Embryonic facial prominence (tissue), 1 donor: ENCODE measurements around the gene INPP4B.

ENCODE experiments used
- DNase-seq: peaks from one replicate; pipeline ENCODE4 v3.0.0-alpha.2; 2016; ENCODE audit errors: extremely low spot score

Gene INPP4B

GRCh38 chr4:142728233-142728632 lies 117.9 kb downstream of the INPP4B start:
- no peak for DNase-seq

DNA sequence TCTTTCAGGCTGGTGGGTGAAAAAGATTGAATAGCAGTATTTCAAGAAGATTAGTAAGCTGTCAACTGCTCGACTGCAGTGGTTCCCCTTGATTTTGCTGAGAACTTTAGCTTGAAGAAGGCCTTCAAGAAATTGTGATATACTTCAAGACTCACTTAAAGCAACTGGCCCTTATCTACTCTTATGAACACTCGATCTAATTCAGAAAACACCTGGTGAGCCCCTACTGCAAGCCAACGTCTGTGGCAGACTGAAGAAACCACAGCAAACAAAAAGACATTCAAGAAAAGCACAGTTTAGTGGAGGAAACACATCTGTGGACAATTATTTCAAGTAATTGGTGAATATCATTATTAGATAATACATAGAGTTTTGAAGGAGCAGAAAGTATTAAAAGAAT lies 119.0 kb downstream of the INPP4B start:
- DNase-seq = no peak

DNA sequence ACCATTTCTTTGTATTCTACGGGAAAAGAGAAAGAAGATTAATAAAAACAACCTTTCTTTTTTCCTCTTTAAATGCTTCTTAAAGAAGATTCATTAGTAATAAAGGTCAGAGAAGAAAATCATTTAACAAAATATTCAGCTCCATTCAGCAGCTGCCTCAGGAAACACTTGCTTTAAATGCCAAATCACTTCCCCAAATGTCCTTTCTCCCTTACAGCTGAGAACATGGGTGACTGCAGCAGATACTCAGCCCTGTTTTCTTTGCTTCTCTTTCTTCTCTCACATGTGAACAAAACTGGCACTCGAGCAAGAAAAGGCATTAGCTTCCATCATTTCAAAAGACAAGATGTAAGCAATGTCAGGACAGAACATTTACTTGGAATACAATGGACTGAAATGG lies 120.2 kb downstream of the INPP4B start:
- no peak for DNase-seq

- DNase-seq = no peak
Measured at GRCh38 chr4:142721187-142721586, 124.9 kb downstream of the INPP4B start.

DNA sequence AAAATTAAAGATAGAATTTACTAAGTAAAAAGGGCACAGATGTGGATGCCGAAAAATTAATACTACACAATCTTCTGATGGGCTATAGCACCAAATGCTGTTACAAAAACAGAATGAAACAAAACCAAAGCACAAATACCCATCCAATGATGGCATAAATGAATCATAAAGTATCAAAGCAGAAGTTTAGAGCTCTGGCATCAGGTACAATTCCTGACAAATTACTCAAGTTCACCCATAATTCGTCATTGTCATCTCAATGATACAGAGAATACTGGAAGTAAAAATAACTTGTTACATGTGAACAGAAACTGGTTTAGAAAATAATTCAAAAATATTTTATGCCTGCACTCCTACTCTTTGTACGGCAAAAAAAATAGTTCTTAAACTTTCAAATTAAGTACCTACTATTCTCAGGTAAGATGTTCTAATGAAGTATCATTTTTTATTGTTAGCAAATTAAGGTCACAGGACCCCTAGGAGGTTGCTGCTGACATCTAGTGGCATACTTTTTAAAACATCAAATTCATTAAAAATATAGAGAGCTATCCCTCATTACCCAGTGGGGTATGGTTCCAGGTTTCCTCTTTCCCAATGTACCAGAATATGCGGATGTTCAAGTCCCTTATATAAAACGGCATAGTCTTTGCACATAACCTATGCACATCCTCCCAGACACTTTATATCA lies 126.1 kb downstream of the INPP4B start:
- no peak for DNase-seq

- no peak for DNase-seq
Measured at GRCh38 chr4:142718981-142719380, 127.1 kb downstream of the INPP4B start.

DNA sequence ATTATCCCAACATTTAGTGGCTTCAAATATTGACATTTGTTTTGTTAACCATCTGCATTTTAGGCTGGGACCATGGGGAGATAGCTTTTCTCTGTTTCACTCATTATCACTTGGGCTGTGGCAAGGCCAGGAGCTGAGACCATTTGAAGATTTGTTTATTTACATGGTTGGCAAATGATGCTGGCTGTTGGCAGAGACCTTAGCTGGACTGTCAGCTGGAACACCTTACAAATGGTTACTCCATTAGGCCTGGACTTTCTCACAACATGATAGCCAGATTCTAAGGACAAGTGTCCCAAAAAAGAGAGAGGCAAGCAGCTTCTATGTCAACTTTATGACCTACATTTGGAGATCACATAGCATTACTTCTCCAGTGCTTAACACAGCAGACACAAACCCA lies 130.4 kb downstream of the INPP4B start:
- no peak for DNase-seq

DNA sequence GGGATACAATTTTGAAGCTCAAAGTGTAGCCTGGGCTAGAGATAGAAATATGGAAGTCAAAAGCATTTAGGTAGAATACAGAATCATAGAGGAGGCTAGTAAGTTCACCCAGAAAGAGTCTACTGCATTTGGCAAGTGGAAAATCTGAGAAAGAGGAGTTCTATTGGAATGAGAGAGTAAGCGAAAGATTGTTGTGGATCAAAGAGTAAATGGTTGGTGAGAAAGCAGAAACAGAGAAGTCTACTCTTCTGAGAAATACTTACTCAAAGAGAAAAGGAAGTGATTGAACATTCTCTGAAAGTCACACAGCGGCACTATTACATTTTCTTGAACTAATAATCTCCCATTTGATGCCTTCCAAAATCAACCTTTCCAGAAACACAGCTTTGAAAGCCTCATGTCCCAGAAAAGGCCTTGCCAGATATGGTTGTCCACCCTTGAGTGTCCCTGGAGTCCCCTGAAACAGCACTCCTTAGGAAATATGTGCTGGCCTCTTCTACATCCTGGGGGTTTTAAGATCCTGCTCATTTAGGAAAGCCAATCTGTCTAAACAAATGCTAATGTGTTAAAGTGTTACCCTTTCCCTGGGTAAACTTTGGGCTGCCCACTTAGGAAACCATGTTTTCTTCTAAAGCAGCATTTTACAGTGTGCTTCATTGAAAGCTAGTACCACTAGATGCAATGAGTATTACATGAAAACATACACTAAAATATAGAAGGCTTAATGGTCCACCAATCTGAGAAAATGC lies 132.6 kb downstream of the INPP4B start:
- no peak for DNase-seq

GRCh38 chr4:142708231-142708630 lies 137.9 kb downstream of the INPP4B start:
- DNase-seq = no peak

- DNase-seq = no peak
Measured at GRCh38 chr4:142707401-142707800, 138.7 kb downstream of the INPP4B start.

GRCh38 chr4:142706381-142706780 lies 139.7 kb downstream of the INPP4B start:
- DNase-seq = no peak

- DNase-seq = no peak
Measured at GRCh38 chr4:142705820-142706219, 140.3 kb downstream of the INPP4B start.

DNA sequence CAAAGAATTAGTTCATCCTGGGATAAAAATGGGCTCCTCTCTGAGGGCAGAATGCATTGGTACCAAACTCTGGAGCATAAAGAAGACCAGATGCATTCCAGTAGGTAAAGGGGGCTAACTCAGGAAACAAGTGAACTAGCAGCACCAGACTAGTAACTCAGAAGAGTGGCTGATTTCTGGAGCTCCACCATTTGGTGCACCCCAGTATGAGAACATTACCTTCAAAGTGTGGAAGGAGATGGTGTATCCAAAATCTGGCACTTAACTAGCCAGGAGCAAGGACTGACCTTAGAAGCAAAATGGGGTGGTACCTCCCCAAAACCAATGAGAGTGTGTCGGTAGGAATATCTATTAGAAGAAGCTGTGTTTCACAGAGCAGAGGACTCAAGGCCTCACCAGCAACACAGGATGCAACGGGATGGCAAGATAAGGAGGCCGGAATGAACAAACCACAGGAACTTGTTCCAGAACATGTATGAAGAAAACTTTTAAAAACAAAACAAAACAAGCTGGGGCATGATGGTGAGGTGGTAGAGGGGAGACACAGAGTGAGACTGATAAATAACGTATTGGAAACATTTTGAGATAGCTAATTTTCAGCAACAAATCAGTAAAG lies 142.3 kb downstream of the INPP4B start:
- DNase-seq = no peak

- DNase-seq = no peak
Measured at GRCh38 chr4:142701017-142701416, 145.1 kb downstream of the INPP4B start.

GRCh38 chr4:142700531-142700930 lies 145.6 kb downstream of the INPP4B start:
- no peak for DNase-seq

GRCh38 chr4:142698552-142698951 lies 147.5 kb downstream of the INPP4B start:
- DNase-seq = no peak

GRCh38 chr4:142697928-142698327 lies 148.2 kb downstream of the INPP4B start:
- DNase-seq = no peak

DNA sequence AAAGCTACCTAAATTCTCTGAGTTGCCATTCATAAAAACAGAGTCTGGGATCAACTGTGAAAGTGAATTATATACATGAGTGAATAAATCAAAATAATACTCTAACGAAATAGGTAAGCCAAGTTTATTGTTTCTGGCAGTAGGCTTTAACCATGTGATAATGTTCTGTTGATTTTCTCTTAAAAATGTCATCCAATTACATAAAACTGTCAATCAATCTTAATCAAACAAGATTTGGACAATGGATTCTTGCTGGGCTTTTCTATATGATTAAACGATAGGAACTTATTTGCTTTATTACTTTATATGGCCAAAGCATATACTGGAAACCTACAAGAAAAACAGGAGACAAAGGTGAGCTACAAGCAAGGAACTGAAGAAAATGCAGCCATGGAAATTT lies 148.8 kb downstream of the INPP4B start:
- DNase-seq = no peak

GRCh38 chr4:142696334-142697122 lies 149.6 kb downstream of the INPP4B start:
- no peak for DNase-seq

- no peak for DNase-seq
Measured at GRCh38 chr4:142690406-142691163, 155.5 kb downstream of the INPP4B start.

- no peak for DNase-seq
Measured at GRCh38 chr4:142687547-142688275, 158.4 kb downstream of the INPP4B start.
